ENCODE results near the gene LNX1.

DNA sequence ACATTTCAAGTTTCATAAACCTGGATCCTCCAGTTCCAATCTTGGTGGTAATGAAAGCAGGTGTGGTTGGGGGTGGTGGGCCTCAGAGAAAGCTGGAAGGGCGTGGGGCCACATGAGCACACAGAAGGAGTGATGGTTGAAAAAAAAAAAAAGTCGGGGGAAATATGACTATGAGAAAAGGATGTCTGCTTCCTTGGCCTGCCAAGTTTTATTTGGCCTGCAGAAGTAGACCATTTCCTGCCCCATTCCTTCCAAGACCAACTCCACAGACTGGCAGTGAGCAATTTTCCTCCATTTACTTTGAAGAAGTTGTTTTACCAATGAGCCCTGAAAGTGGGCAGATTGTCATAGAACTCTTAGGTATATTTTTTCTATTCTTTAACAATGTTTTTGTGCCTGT lies 43.3 kb downstream of the LNX1 start:
- TF ChIP-seq, protein P1, sequence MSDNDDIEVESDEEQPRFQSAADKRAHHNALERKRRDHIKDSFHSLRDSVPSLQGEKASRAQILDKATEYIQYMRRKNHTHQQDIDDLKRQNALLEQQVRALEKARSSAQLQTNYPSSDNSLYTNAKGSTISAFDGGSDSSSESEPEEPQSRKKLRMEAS (IDR thresholded peaks at IDR 0.05): no peak
- TF ChIP-seq YY1 (IDR thresholded peaks at IDR 0.05; ENCODE audit: low read depth) (no peak), EP300 (IDR thresholded peaks at IDR 0.05; ENCODE audit: borderline replicate concordance) (no peak), CEBPB (IDR thresholded peaks at IDR 0.05) (no peak), RAD21 (IDR thresholded peaks at IDR 0.05; ENCODE audit: low read depth) (no peak), NFIC (IDR thresholded peaks at IDR 0.05) (no peak), TAF1 (IDR thresholded peaks at IDR 0.05; ENCODE audit: low read depth) (no peak), EGR1 (IDR thresholded peaks at IDR 0.05) (no peak), FOXM1 (IDR thresholded peaks at IDR 0.05; ENCODE audit: borderline replicate concordance, low read depth) (no peak), TEAD4 (IDR thresholded peaks at IDR 0.05) (no peak), ZBTB7A (IDR thresholded peaks at IDR 0.05; ENCODE audit: low read depth) (no peak)
- TF ChIP-seq, protein P2, sequence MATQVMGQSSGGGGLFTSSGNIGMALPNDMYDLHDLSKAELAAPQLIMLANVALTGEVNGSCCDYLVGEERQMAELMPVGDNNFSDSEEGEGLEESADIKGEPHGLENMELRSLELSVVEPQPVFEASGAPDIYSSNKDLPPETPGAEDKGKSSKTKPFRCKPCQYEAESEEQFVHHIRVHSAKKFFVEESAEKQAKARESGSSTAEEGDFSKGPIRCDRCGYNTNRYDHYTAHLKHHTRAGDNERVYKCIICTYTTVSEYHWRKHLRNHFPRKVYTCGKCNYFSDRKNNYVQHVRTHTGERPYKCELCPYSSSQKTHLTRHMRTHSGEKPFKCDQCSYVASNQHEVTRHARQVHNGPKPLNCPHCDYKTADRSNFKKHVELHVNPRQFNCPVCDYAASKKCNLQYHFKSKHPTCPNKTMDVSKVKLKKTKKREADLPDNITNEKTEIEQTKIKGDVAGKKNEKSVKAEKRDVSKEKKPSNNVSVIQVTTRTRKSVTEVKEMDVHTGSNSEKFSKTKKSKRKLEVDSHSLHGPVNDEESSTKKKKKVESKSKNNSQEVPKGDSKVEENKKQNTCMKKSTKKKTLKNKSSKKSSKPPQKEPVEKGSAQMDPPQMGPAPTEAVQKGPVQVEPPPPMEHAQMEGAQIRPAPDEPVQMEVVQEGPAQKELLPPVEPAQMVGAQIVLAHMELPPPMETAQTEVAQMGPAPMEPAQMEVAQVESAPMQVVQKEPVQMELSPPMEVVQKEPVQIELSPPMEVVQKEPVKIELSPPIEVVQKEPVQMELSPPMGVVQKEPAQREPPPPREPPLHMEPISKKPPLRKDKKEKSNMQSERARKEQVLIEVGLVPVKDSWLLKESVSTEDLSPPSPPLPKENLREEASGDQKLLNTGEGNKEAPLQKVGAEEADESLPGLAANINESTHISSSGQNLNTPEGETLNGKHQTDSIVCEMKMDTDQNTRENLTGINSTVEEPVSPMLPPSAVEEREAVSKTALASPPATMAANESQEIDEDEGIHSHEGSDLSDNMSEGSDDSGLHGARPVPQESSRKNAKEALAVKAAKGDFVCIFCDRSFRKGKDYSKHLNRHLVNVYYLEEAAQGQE (IDR thresholded peaks at IDR 0.05; ENCODE audit: low read depth): no peak
- TF ChIP-seq, protein P3, sequence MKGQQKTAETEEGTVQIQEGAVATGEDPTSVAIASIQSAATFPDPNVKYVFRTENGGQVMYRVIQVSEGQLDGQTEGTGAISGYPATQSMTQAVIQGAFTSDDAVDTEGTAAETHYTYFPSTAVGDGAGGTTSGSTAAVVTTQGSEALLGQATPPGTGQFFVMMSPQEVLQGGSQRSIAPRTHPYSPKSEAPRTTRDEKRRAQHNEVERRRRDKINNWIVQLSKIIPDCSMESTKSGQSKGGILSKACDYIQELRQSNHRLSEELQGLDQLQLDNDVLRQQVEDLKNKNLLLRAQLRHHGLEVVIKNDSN (IDR thresholded peaks at IDR 0.05): no peak

Measured in Ishikawa (cell line).